Ishikawa (cell line): ENCODE measurements around the gene RITA1.

ENCODE experiments used
- CEBPB ChIP-seq: IDR thresholded peaks from 2 replicates; pipeline ENCODE4 v1.6.1; 2012
- CREB1 ChIP-seq: IDR thresholded peaks from 2 replicates; pipeline ENCODE4 v1.6.1; 2012; ENCODE audit warnings: low read depth
- EP300 ChIP-seq: IDR thresholded peaks from 2 replicates; pipeline ENCODE4 v1.6.1; 2012; ENCODE audit warnings: borderline replicate concordance
- RAD21 ChIP-seq: IDR thresholded peaks from 2 replicates; pipeline ENCODE4 v1.6.1; 2012; ENCODE audit warnings: low read depth
- REST ChIP-seq: IDR thresholded peaks from 2 replicates; pipeline ENCODE4 v1.6.1; 2012; ENCODE audit warnings: low read depth, mild to moderate bottlenecking
- TAF1 ChIP-seq: IDR thresholded peaks from 2 replicates; pipeline ENCODE4 v1.6.1; 2012; ENCODE audit warnings: low read depth, mild to moderate bottlenecking
- TEAD4 ChIP-seq: IDR thresholded peaks from 2 replicates; pipeline ENCODE4 v1.6.1; 2012
- YY1 ChIP-seq: IDR thresholded peaks from 2 replicates; pipeline ENCODE4 v1.6.1; 2012; ENCODE audit warnings: low read depth

DNA sequence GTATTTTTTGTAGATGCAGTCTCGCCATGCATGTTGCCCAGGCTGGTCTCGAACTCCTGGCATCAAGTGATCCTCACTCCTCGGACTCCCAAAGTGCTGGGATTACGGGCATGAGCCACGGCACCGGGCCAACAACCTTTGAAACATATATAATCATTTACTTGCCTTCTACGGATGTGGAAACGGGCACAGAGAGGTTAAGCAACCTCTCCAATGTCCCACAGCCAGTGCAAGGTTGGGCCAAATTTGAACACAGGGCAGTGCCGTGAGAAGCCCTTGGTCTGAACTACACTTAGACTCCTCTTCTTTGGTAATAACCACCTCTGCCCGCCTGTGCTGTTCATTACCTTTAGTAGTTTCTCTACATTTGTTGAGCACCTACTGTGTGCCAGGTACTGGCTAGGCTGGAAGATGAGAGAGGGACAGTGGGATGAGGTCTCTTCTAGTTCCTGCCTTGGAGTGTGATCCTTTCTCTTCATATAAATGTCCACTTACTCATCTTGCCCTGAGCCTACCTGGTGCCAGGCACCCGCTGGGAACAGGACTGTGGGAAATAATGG is 2.4 kb upstream of the RITA1 start:
- TF ChIP-seq REST, result no peak
- TF ChIP-seq EP300, result no peak
- no peak for TF ChIP-seq TAF1
- no peak for TF ChIP-seq RAD21
- no peak for TF ChIP-seq TEAD4
- no peak for TF ChIP-seq CEBPB
- no peak for TF ChIP-seq CREB1
- no peak for TF ChIP-seq YY1
